Parathyroid adenoma (tissue), 2 donors: ENCODE measurements around the gene TMEM30A.

Experiments
- H2AFZ ChIP-seq: fragments of 300-600 bp; sonication (generic); one replicate; pipeline ENCODE4 v1.7.0; 2017; ENCODE audit warnings: antibody characterized with exemption, mild to moderate bottlenecking
- H3K27ac ChIP-seq: fragments of 300-600 bp; sonication (generic); one replicate; pipeline ENCODE4 v1.7.0; 2017
- H3K27me3 ChIP-seq: fragments of 300-600 bp; sonication (generic); one replicate; pipeline ENCODE4 v1.7.0; 2017; ENCODE audit warnings: low read length; ENCODE audit not compliant: control insufficient read depth, insufficient read depth
- H3K36me3 ChIP-seq: fragments of 300-600 bp; sonication (generic); one replicate; pipeline ENCODE4 v1.7.0; 2017; ENCODE audit warnings: low read length; ENCODE audit not compliant: control insufficient read depth, insufficient read depth
- H3K4me1 ChIP-seq: fragments of 300-600 bp; sonication (generic); one replicate; pipeline ENCODE4 v1.7.0; 2017; ENCODE audit warnings: control low read depth
- H3K4me2 ChIP-seq: fragments of 300-600 bp; sonication (generic); one replicate; pipeline ENCODE4 v1.7.0; 2017; ENCODE audit warnings: low read length
- H3K4me3 ChIP-seq: fragments of 300-600 bp; sonication (generic); one replicate; pipeline ENCODE4 v1.7.0; 2017; ENCODE audit warnings: low read depth, low read length
- H3K79me2 ChIP-seq: fragments of 300-600 bp; sonication (generic); one replicate; pipeline ENCODE4 v1.7.0; 2017; ENCODE audit warnings: control low read depth
- H3K9ac ChIP-seq: fragments of 300-600 bp; sonication (generic); one replicate; pipeline ENCODE4 v1.7.0; 2017; ENCODE audit warnings: mild to moderate bottlenecking
- H3K9me3 ChIP-seq: fragments of 300-600 bp; sonication (generic); one replicate; pipeline ENCODE4 v1.7.0; 2017; ENCODE audit warnings: low read length; ENCODE audit not compliant: control insufficient read depth
- TF ChIP-seq, protein P1 (sequence below): fragments of 300-600 bp; sonication (generic); IDR thresholded peaks from one replicate; pipeline ENCODE4 v1.7.0; 2017; ENCODE audit warnings: antibody characterized with exemption, mild to moderate bottlenecking
- donor health status: primary hyperparathyroidism.

Gene TMEM30A

DNA sequence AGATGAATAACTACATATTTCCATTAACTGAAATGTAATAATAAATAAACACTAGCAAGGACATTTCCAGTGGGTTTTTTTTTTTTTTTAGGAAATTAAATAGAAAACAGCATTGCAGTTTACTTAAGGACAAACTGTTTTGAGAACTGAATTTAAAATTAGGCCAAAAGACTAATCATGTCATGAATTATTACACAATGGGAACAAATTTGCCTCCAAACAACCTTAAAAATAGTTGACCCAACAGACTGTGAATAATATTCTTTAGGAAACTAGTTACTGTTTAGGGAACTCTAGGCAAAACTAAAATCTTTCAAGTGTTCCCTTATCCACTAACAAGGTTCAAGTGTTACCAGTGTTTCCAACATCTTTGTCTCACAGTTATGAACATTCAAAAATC is 62.3 kb downstream of the TMEM30A start:
- Histone ChIP-seq H3K4me2 (no peak overlapping the region), H3K27ac (no peak overlapping the region), H3K36me3 (no peaks in the 10 kb centered on the region), H3K9me3 (no peaks in the 10 kb centered on the region), H3K4me1 (no peaks in the 10 kb centered on the region), H3K79me2 (no peaks in the 10 kb centered on the region), H2AFZ (no peak overlapping the region), H3K4me3 (no peak overlapping the region), H3K27me3 (no peaks in the 10 kb centered on the region), H3K9ac (no peak overlapping the region)
- TF ChIP-seq, protein P1, sequence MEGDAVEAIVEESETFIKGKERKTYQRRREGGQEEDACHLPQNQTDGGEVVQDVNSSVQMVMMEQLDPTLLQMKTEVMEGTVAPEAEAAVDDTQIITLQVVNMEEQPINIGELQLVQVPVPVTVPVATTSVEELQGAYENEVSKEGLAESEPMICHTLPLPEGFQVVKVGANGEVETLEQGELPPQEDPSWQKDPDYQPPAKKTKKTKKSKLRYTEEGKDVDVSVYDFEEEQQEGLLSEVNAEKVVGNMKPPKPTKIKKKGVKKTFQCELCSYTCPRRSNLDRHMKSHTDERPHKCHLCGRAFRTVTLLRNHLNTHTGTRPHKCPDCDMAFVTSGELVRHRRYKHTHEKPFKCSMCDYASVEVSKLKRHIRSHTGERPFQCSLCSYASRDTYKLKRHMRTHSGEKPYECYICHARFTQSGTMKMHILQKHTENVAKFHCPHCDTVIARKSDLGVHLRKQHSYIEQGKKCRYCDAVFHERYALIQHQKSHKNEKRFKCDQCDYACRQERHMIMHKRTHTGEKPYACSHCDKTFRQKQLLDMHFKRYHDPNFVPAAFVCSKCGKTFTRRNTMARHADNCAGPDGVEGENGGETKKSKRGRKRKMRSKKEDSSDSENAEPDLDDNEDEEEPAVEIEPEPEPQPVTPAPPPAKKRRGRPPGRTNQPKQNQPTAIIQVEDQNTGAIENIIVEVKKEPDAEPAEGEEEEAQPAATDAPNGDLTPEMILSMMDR: no peak

DNA sequence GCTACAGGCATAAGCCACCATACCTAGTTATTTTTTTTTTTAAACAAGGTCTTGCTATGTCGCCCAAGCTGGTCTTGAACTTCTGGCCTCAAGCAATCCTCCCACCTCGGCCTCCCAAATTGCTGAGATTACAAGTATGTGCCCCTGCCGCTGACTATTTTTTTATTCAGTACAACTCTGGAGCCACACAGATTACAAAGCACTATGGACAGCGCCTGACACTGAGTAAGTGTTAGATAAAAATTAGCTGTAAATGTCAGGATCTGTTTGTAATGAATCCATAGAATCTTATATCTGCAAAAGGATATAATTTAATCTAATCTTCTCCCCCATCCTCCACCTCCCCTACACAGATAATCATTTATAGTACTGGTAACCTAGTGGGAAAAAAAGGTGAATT is 63.5 kb downstream of the TMEM30A start:
- no peak overlapping the region for H2AFZ ChIP-seq
- no peaks in the 10 kb centered on the region for H3K36me3 ChIP-seq
- no peaks in the 10 kb centered on the region for H3K27me3 ChIP-seq
- no peaks in the 10 kb centered on the region for H3K79me2 ChIP-seq
- no peaks in the 10 kb centered on the region for H3K9me3 ChIP-seq
- no peak overlapping the region for H3K4me2 ChIP-seq
- H3K27ac ChIP-seq: no peak overlapping the region
- H3K9ac ChIP-seq: no peak overlapping the region
- H3K4me3 ChIP-seq: no peak overlapping the region
- TF ChIP-seq, protein P1: no peak
- no peaks in the 10 kb centered on the region for H3K4me1 ChIP-seq

DNA sequence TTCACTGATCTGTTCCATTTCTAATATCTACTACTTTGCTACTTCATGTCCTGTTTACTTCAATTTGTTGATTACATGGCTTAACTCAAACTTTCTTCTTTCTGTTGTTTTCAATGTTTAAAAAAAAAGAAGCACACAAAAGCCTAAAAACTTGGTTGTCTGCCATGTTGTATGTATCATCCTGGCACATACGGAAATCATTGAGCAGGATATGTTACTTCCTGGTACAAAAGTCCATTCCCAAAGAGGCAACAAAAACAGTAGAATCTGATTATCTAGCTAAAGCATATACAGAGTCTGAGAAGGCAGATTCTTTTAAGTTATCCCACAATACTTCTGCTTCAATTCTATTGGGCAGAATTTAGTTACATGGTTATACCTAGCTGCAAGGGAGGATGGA is 64.2 kb downstream of the TMEM30A start:
- TF ChIP-seq, protein P1: no peak
- Histone ChIP-seq H3K79me2 (no peaks in the 10 kb centered on the region), H3K4me2 (no peak overlapping the region)

DNA sequence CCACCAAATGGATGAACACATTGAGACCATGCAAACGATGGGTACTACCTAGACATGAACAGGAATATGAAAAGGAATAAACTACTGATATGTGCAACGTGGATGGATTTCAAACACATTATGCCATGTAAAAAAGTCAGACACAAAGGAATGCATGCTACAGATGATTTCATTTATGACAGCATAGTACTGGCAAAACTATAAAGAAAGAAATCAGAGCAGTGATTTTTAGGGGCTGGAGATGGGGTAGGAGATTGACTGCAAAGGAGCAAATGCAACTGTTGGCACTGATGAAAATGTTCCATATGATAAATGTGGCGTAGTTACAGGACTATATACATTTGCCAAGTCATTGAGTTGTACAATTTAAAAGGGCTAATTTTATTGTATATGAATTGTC is 65.3 kb downstream of the TMEM30A start:
- no peak overlapping the region for H3K4me3 ChIP-seq
- H3K36me3 ChIP-seq: no peaks in the 10 kb centered on the region
- H3K27me3 ChIP-seq: no peaks in the 10 kb centered on the region
- no peak overlapping the region for H2AFZ ChIP-seq
- no peak overlapping the region for H3K9ac ChIP-seq
- TF ChIP-seq, protein P1: no peak
- no peak overlapping the region for H3K27ac ChIP-seq
- H3K9me3 ChIP-seq: no peaks in the 10 kb centered on the region
- H3K79me2 ChIP-seq: no peaks in the 10 kb centered on the region
- no peaks in the 10 kb centered on the region for H3K4me1 ChIP-seq
- H3K4me2 ChIP-seq: no peak overlapping the region

More for the DNA sequence above, 64.2 kb downstream of the TMEM30A start:
- Histone ChIP-seq H2AFZ (no peak overlapping the region), H3K4me3 (no peak overlapping the region), H3K4me1 (no peaks in the 10 kb centered on the region), H3K27ac (no peak overlapping the region), H3K9me3 (no peaks in the 10 kb centered on the region), H3K27me3 (no peaks in the 10 kb centered on the region), H3K9ac (no peak overlapping the region), H3K36me3 (no peaks in the 10 kb centered on the region)

DNA sequence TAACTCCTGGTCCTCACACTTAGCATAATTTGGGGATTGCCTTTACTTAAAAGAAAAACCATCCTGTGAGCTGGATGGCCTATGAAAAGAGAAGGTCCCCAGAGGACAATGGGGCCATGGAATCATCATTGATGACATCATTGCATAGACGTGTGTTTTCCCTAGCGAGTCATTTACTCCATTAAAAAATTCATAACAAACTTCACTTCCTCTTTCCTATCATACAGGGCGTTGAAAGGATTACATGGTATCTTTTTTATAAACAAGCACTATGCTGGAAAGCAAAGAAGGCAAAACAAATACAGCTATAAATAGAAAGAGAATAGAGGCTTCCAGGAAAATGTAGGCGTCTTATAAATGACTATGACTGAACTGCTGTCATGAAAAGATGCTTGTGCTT is 67.4 kb downstream of the TMEM30A start:
- TF ChIP-seq, protein P1: no peak

More for the DNA sequence above, 67.4 kb downstream of the TMEM30A start:
- Histone ChIP-seq H3K9me3 (no peaks in the 10 kb centered on the region), H3K9ac (no peak overlapping the region), H3K27ac (peak overlapping the region; percentile 40), H3K36me3 (no peaks in the 10 kb centered on the region), H3K79me2 (no peaks in the 10 kb centered on the region), H3K27me3 (no peaks in the 10 kb centered on the region), H3K4me3 (no peak overlapping the region), H3K4me1 (no peaks in the 10 kb centered on the region), H2AFZ (no peak overlapping the region), H3K4me2 (no peak overlapping the region)
